Endodermal cell (in vitro differentiated cells): ENCODE measurements around the gene CDC42. TPM values are rescaled to one million over a fixed set of nuclear protein-coding genes. Genes with fewer than 3 reads are reported as not detected.
A peak's percentile ranks its signal among the peaks of the same experiment; 100 is the strongest.

ENCODE experiments used
- DNase-seq: peaks from one replicate; pipeline ENCODE4 v3.0.0-alpha.2; 2017
- H3K27ac ChIP-seq: 2 replicates; pipeline ENCODE4 v1.5.1; 2013; ENCODE audit warnings: mild to moderate bottlenecking, low read depth, low read length, moderate library complexity
- H3K27me3 ChIP-seq: 2 replicates; pipeline ENCODE4 v1.6.1; 2013; ENCODE audit warnings: mild to moderate bottlenecking, low read length, moderate library complexity; ENCODE audit not compliant: insufficient read depth, control insufficient read depth, poor library complexity, severe bottlenecking
- H3K36me3 ChIP-seq: 2 replicates; pipeline ENCODE4 v1.7.0; 2013; ENCODE audit warnings: mild to moderate bottlenecking, low read length, moderate library complexity; ENCODE audit not compliant: control insufficient read depth, insufficient read depth
- H3K4me1 ChIP-seq: one replicate; pipeline ENCODE4 v1.7.0; 2013; ENCODE audit warnings: low read length; ENCODE audit not compliant: control insufficient read depth, insufficient read depth
- H3K4me3 ChIP-seq: 2 replicates; pipeline ENCODE4 v1.5.1; 2013; ENCODE audit warnings: mild to moderate bottlenecking, low read length, moderate library complexity
- H3K9ac ChIP-seq: 2 replicates; pipeline ENCODE4 v1.6.1; 2013; ENCODE audit warnings: mild to moderate bottlenecking, low read length, moderate library complexity; ENCODE audit not compliant: poor library complexity, severe bottlenecking; ENCODE audit errors: extremely low read depth
- H3K9me3 ChIP-seq: 2 replicates; pipeline ENCODE4 v1.6.1; 2013; ENCODE audit warnings: mild to moderate bottlenecking, low read length, moderate library complexity; ENCODE audit not compliant: control insufficient read depth
- H3K27ac Mint-ChIP-seq: 2 replicates; pipeline ENCODE4 v1.8.0; 2020; ENCODE audit warnings: mixed read lengths
- H3K27me3 Mint-ChIP-seq: 2 replicates; pipeline ENCODE4 v1.8.0; 2021; ENCODE audit warnings: mild to moderate bottlenecking, mixed read lengths; ENCODE audit not compliant: insufficient read depth
- H3K36me3 Mint-ChIP-seq: 2 replicates; pipeline ENCODE4 v1.8.0; 2020; ENCODE audit warnings: low read depth, mixed read lengths
- H3K4me1 Mint-ChIP-seq: 2 replicates; pipeline ENCODE4 v1.8.0; 2020; ENCODE audit warnings: mixed read lengths
- H3K4me3 Mint-ChIP-seq: 2 replicates; pipeline ENCODE4 v1.8.0; 2020; ENCODE audit warnings: mild to moderate bottlenecking, moderate library complexity, mixed read lengths
- H3K9me3 Mint-ChIP-seq: 2 replicates; pipeline ENCODE4 v1.8.0; 2020; ENCODE audit warnings: mild to moderate bottlenecking, mixed read lengths
- WGBS, 2 experiments: methylation state at CpG; one replicate each; pipeline versions ENCODE4 v1.1.5 to v1.1.7; 2013; ENCODE audit warnings: missing lambda C conversion rate in 2 of 2, mixed read lengths in 1 of 2; ENCODE audit not compliant: insufficient coverage in 1 of 2, insufficient read length in 1 of 2; 5-methylcytosine and 5-hydroxymethylcytosine counted together
- total RNA-seq, 2 donors: library from RNA; stranded (reverse); fragmentation: NEBNext Ultra II Directional in 1 of 2; extraction: Animal tissue kit (Norgen Biotek cat#: 25700) in 1 of 2; gene quantifications; 2 replicates in 1 of 2; 3 replicates in 1 of 2; pipeline ENCODE4 v1.2.1, GENCODE V29; 2021
- TF ChIP-seq, protein P1 (sequence below): fragments of 200-600 bp; sonication (generic); conservative IDR thresholded peaks from 2 replicates; pipeline ENCODE4 v1.5.0; 2021; ENCODE audit warnings: antibody characterized with exemption, mild to moderate bottlenecking

CDC42 gene
- total RNA-seq, 2 donors from 2014 or later = 274 to 283 TPM

DNA sequence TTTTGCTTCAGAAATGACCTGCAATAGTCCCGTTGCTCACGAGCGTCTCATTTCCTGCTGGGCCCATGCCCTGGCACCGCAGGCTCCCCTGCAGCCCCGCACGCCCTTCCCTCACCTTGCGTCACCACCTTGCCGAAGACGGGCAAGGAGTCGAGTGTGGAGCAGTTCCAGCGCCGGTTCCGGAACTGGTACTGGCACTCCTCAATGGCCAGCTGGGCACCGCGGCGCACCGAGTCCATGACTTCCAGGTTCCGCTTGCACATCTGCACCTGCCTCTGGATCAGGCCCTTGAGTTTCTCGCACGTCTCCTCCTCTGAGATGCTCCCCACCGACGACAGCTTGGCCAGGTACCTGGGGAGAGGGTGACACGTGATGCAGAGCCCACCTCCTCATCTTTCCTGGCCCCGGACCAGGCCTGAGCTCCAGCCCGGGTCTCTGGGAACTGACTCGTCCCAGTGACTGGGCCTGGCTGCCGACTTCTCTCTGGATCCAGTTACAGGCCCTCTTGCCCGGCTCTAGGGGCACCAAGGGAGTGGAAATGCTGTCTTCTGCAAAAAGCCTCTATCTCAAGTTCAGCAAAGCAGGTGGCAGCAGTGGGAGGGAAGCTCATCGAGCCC is 77.1 kb downstream of the CDC42 start:
- H3K27me3 Mint-ChIP-seq = no peaks in the 10 kb centered on the region
- H3K27ac Mint-ChIP-seq = no peak overlapping the region
- H3K4me1 Mint-ChIP-seq = no peaks in the 10 kb centered on the region
- Histone ChIP-seq H3K9ac (no peak overlapping the region), H3K4me1 (peaks cover 7% of the 10 kb centered on the region), H3K4me3 (no peak overlapping the region), H3K9me3 (no peaks in the 10 kb centered on the region), H3K27ac (no peak overlapping the region), H3K27me3 (no peaks in the 10 kb centered on the region), H3K36me3 (no peaks in the 10 kb centered on the region)
- H3K4me3 Mint-ChIP-seq = no peak overlapping the region
- no peak for DNase-seq
- WGBS, 2 experiments = 93 to 94% methylated on average over 25 to 29 of the region's 29 CpGs
- TF ChIP-seq, protein P1, sequence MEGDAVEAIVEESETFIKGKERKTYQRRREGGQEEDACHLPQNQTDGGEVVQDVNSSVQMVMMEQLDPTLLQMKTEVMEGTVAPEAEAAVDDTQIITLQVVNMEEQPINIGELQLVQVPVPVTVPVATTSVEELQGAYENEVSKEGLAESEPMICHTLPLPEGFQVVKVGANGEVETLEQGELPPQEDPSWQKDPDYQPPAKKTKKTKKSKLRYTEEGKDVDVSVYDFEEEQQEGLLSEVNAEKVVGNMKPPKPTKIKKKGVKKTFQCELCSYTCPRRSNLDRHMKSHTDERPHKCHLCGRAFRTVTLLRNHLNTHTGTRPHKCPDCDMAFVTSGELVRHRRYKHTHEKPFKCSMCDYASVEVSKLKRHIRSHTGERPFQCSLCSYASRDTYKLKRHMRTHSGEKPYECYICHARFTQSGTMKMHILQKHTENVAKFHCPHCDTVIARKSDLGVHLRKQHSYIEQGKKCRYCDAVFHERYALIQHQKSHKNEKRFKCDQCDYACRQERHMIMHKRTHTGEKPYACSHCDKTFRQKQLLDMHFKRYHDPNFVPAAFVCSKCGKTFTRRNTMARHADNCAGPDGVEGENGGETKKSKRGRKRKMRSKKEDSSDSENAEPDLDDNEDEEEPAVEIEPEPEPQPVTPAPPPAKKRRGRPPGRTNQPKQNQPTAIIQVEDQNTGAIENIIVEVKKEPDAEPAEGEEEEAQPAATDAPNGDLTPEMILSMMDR = no peak
- no peaks in the 10 kb centered on the region for H3K9me3 Mint-ChIP-seq
- H3K36me3 Mint-ChIP-seq = no peaks in the 10 kb centered on the region

DNA sequence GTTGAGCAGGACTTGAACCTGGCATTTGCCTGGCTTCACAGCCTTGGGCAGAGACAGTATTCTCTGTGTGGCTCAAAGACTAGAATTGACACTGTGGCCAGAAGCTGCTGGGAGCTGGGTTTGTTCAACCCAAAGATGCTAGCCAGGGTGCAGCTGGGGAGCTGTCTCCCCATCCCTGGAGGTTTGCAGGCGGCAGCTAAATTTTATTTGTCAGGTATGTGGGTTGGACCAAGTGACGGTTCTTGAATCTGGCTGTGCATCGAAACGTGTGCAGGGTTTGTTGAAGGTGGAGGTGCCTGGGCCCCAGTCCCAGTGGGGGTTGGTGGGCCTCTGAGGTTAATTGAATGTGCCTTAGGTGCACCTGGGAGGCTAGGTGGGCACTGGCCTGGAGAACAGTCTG is 78.6 kb downstream of the CDC42 start:
- TF ChIP-seq, protein P1 = no peak
- WGBS, 2 experiments = 94% methylated on average over 4 of the region's 4 CpGs; no CpG with 5 or more reads in 1 of the 2 experiments
- DNase-seq = no peak
- Histone ChIP-seq H3K4me1 (peaks cover 7% of the 10 kb centered on the region), H3K27me3 (no peaks in the 10 kb centered on the region), H3K9ac (no peak overlapping the region), H3K36me3 (no peaks in the 10 kb centered on the region), H3K4me3 (no peak overlapping the region), H3K9me3 (no peaks in the 10 kb centered on the region), H3K27ac (no peak overlapping the region)
- no peaks in the 10 kb centered on the region for H3K36me3 Mint-ChIP-seq
- H3K9me3 Mint-ChIP-seq = no peaks in the 10 kb centered on the region
- no peak overlapping the region for H3K4me3 Mint-ChIP-seq
- H3K4me1 Mint-ChIP-seq = no peaks in the 10 kb centered on the region
- no peaks in the 10 kb centered on the region for H3K27me3 Mint-ChIP-seq
- H3K27ac Mint-ChIP-seq = no peak overlapping the region

DNA sequence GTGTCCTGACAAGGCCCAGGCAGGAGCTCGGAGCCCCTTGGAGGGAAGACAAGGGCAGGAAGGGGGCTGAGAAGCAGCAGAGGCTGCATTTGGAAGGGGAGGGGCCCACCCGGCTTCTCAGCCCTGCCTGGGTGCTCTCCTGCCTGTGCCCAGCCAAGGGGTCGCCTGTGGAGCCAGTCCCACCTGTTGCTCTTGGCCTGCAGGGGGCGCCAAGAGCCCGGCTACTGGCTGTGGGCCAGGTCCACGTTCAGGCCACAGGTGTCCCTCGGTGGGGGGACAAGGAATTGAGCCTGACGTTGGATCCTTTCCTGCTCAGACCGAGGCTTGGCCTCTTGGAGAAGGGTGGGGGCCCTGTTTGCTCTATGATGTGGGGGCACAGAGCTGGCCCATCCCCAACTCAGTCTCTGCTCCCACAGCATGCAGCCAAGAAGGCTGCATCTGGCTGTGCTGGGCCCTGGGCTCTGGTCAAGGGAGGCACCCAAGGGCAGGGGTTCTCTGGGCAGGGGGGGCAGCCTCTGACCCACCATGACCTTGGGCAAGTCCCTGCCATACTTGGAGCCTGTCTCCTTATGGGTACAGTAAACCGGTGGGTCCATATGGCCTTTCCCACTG is 79.5 kb downstream of the CDC42 start:
- Mint-ChIP-seq H3K9me3 (no peaks in the 10 kb centered on the region), H3K4me1 (peaks cover under 1% of the 10 kb centered on the region), H3K27ac (no peak overlapping the region), H3K4me3 (no peak overlapping the region), H3K36me3 (no peaks in the 10 kb centered on the region), H3K27me3 (no peaks in the 10 kb centered on the region)
- Histone ChIP-seq H3K27me3 (no peaks in the 10 kb centered on the region), H3K9ac (no peak overlapping the region), H3K36me3 (no peaks in the 10 kb centered on the region), H3K27ac (no peak overlapping the region), H3K9me3 (no peaks in the 10 kb centered on the region), H3K4me3 (no peak overlapping the region), H3K4me1 (peaks cover 7% of the 10 kb centered on the region)
- peak; percentile 93 for DNase-seq
- 24 to 25% methylated on average over 4 to 10 of the region's 10 CpGs for WGBS, 2 experiments
- TF ChIP-seq, protein P1 = peak; percentile 99
